ENCODE data around the gene SLC35F1.

DNA sequence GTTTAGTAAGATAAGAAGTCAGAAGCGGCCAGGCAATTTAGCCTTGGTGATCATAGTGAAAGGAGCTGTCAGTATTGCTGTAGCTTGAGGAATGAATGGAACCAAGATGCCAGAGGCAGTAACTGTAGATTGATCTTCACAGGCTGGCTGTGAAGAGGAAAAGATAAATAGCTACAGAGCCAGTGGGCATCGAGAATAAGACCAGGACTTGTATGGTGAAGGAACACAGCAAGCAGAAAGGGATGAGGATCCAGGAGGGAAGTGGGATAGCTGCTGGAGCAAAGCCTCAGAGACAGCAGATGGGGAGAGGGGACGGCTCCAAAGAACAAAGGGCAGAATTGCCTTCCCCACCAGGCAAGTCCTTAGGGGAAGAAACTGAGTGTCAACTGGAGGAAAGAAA lies 346.7 kb downstream of the SLC35F1 start:
- TF ChIP-seq YY1 (IDR thresholded peaks at IDR 0.05; ENCODE audit: insufficient read depth, insufficient read length) (no peak), ZNF274 (IDR thresholded peaks at IDR 0.05; ENCODE audit: low read depth, low read length) (no peak), SUZ12 (IDR thresholded peaks at IDR 0.05; ENCODE audit: extremely low read depth, insufficient read depth, insufficient read length) (no peak)
